DND-41 (cell line): ENCODE results near the gene SART1.

Experiments used
- ATAC-seq: fragments of 200-7000 bp; cut with Tn5 transposase; 3 replicates; pipeline ENCODE4 v1.9.1; 2021; ENCODE audit warnings: low read depth; ENCODE audit not compliant: insufficient read depth
- DNase-seq: peaks from one replicate; pipeline ENCODE4 v3.0.0-alpha.2; 2020
- H2AFZ ChIP-seq: 2 replicates; pipeline ENCODE4 v1.6.0; 2012; ENCODE audit warnings: low read depth, low read length
- H3K27ac ChIP-seq: 2 replicates; pipeline ENCODE4 v1.5.1; 2012; ENCODE audit warnings: low read length, inconsistent platforms
- H3K27me3 ChIP-seq: fragments of 200-600 bp; sonication (generic); 2 replicates; pipeline ENCODE4 v1.6.0; 2012; ENCODE audit warnings: low read length, mild to moderate bottlenecking, inconsistent platforms; ENCODE audit not compliant: insufficient read depth, poor library complexity
- H3K36me3 ChIP-seq: 2 replicates; pipeline ENCODE4 v1.5.1; 2012; ENCODE audit warnings: low read length, inconsistent platforms; ENCODE audit not compliant: insufficient read depth
- H3K4me1 ChIP-seq: 2 replicates; pipeline ENCODE4 v1.5.1; 2012; ENCODE audit warnings: mild to moderate bottlenecking, low read length; ENCODE audit not compliant: insufficient read depth
- H3K4me2 ChIP-seq: 2 replicates; pipeline ENCODE4 v1.6.0; 2012; ENCODE audit warnings: mild to moderate bottlenecking, moderate library complexity, low read length, inconsistent platforms; ENCODE audit not compliant: insufficient read depth
- H3K4me3 ChIP-seq, 2 experiments: fragments of 200-600 bp in 1 of 2; shearing (Covaris generic) in 1 of 2; 2 replicates each; pipeline ENCODE4 v1.5.1; 2012 to 2016; ENCODE audit warnings: inconsistent platforms in 2 of 2, low read length in 2 of 2, mild to moderate bottlenecking in 2 of 2, low read depth in 1 of 2, moderate library complexity in 1 of 2
- H3K79me2 ChIP-seq: 2 replicates; pipeline ENCODE4 v1.6.0; 2012; ENCODE audit warnings: low read length, inconsistent platforms; ENCODE audit not compliant: insufficient read depth
- H3K9ac ChIP-seq: 2 replicates; pipeline ENCODE4 v1.6.0; 2012; ENCODE audit warnings: low read depth, mild to moderate bottlenecking, inconsistent platforms, low read length, moderate library complexity
- H3K9me3 ChIP-seq: 2 replicates; pipeline ENCODE4 v1.5.1; 2012; ENCODE audit warnings: low read length, moderate library complexity, mild to moderate bottlenecking, inconsistent platforms; ENCODE audit not compliant: insufficient read depth, severe bottlenecking
- H4K20me1 ChIP-seq: 2 replicates; pipeline ENCODE4 v1.6.0; 2012; ENCODE audit warnings: low read length; ENCODE audit not compliant: insufficient read depth
- EZH2 ChIP-seq: IDR thresholded peaks from 3 replicates; pipeline ENCODE4 v1.6.1; 2012; ENCODE audit warnings: borderline replicate concordance, low read depth, mild to moderate bottlenecking, moderate library complexity, low read length, inconsistent platforms; ENCODE audit not compliant: severe bottlenecking
- TF ChIP-seq, protein P1 (sequence below): IDR thresholded peaks from 2 replicates; pipeline ENCODE4 v1.5.1; 2012; ENCODE audit warnings: borderline replicate concordance, low read length, moderate library complexity, mild to moderate bottlenecking; ENCODE audit not compliant: poor library complexity, severe bottlenecking; ENCODE audit errors: extremely low read depth

The SART1 gene

GRCh38 chr11:66002648-66003225, 41.2 kb downstream of the SART1 start:
- Histone ChIP-seq H4K20me1 (peaks cover 42% of the 10 kb centered on the region), H3K27ac (peak overlapping the region; percentile 88), H3K4me3 (peak overlapping the region; percentile 77 to 92), H2AFZ (peak overlapping the region; percentile 84), H3K4me2 (peak overlapping the region; percentile 71), H3K36me3 (peaks cover 56% of the 10 kb centered on the region), H3K79me2 (peaks cover 50% of the 10 kb centered on the region), H3K4me1 (peaks cover 46% of the 10 kb centered on the region), H3K9ac (peak overlapping the region; percentile 74), H3K9me3 (no peaks in the 10 kb centered on the region), H3K27me3 (no peaks in the 10 kb centered on the region)
- DNase-seq (no peak), ATAC-seq (peak; percentile 55)
- TF ChIP-seq, protein P1, sequence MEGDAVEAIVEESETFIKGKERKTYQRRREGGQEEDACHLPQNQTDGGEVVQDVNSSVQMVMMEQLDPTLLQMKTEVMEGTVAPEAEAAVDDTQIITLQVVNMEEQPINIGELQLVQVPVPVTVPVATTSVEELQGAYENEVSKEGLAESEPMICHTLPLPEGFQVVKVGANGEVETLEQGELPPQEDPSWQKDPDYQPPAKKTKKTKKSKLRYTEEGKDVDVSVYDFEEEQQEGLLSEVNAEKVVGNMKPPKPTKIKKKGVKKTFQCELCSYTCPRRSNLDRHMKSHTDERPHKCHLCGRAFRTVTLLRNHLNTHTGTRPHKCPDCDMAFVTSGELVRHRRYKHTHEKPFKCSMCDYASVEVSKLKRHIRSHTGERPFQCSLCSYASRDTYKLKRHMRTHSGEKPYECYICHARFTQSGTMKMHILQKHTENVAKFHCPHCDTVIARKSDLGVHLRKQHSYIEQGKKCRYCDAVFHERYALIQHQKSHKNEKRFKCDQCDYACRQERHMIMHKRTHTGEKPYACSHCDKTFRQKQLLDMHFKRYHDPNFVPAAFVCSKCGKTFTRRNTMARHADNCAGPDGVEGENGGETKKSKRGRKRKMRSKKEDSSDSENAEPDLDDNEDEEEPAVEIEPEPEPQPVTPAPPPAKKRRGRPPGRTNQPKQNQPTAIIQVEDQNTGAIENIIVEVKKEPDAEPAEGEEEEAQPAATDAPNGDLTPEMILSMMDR: no peak
- TF ChIP-seq EZH2: no peak

DNA sequence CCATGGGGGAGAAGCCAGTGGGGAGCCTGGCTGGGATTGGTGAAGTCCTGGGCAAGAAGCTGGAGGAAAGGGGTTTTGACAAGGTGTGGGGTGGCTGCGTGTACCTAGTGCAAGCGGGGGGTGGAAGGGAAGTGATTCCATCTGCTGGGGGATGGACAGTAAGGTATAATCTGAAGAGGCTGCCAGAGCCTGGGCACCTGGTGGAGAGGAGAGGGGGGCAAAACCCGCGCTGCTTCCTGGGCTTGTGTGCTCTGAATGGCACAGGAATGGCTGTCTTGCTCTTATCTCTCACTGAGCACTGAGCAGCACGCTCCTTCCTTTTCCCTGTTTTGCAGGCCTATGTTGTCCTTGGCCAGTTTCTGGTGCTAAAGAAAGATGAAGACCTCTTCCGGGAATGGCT, 41.8 kb downstream of the SART1 start:
- Histone ChIP-seq H2AFZ (no peak overlapping the region), H3K36me3 (peaks cover 50% of the 10 kb centered on the region), H3K27ac (peak overlapping the region; percentile 88), H3K9ac (peak overlapping the region; percentile 74), H3K27me3 (no peaks in the 10 kb centered on the region), H4K20me1 (peaks cover 43% of the 10 kb centered on the region), H3K4me3 (peak overlapping the region; percentile 77 to 92), H3K4me2 (peak overlapping the region; percentile 71), H3K9me3 (no peaks in the 10 kb centered on the region), H3K79me2 (peaks cover 50% of the 10 kb centered on the region), H3K4me1 (peaks cover 47% of the 10 kb centered on the region)
- DNase-seq (no peak), ATAC-seq (no peak)
- TF ChIP-seq, protein P1: no peak
- TF ChIP-seq EZH2: no peak

DNA sequence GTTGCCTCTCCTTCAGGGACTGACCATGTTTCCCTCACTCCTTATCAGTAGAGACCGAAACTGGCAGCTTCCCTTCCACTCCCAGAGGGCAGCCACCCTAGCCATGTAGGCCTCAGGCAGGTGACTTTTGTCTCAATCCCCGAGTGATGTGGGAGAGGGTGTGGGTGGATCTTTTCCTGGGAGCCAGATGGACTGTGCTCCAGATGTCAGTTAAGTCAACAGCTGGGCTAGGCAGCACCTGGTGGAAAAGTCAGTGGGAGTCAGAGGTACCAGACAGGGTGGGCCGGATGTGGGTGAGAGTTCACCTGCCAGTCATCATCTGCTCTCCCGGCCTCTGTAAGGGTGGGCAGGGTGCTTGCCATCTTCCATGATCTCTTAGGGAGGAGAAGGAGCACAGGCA, 42.7 kb downstream of the SART1 start:
- H3K27ac ChIP-seq: no peak overlapping the region
- H3K79me2 ChIP-seq: peaks cover 41% of the 10 kb centered on the region
- H2AFZ ChIP-seq: no peak overlapping the region
- ATAC-seq: no peak
- TF ChIP-seq EZH2: no peak
- TF ChIP-seq, protein P1: no peak
- H3K9me3 ChIP-seq: no peaks in the 10 kb centered on the region
- peaks cover 47% of the 10 kb centered on the region for H3K4me1 ChIP-seq
- no peak overlapping the region for H3K4me3 ChIP-seq
- H3K27me3 ChIP-seq: no peaks in the 10 kb centered on the region
- no peak overlapping the region for H3K9ac ChIP-seq
- peak; percentile 25 for DNase-seq
- peaks cover 42% of the 10 kb centered on the region for H3K36me3 ChIP-seq
- no peak overlapping the region for H3K4me2 ChIP-seq
- H4K20me1 ChIP-seq: peaks cover 41% of the 10 kb centered on the region
